ENCODE data around the gene HK3. TPM values are rescaled to one million over a fixed set of nuclear protein-coding genes. Genes with fewer than 3 reads are reported as not detected.

Gene HK3
- total RNA-seq, 1 donor from 2014 or later = 0.60 TPM

DNA sequence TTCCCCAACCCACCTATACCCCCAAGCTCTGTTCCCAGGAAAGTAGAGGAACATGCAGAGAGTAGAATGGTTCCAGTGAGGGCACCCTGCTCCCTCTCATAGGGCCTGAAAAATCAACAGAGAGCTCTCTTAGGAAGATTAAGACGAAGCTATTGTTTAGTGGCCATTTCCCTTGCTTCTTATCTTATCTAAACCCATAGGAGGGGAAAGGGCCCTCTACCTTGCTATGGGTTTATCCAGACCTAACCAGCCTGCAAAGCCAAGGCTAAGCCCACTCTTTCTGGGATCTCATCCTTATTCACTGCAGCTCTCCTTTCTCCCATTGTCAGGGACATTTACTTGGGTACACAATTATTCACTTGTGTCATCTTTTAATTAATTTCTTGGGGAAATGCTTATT is 39.3 kb upstream of the HK3 start:
- no peak overlapping the region for H3K27ac Mint-ChIP-seq
- no peak for TF ChIP-seq CTCF (IDR thresholded peaks at IDR 0.05; ENCODE audit: unreplicated experiment)
- H3K4me3 Mint-ChIP-seq = no peak overlapping the region
- DNase-seq (ENCODE audit: low spot score in 2 of 2, unreplicated experiment in 2 of 2) = no peak
- H3K36me3 Mint-ChIP-seq = peaks cover 15% of the 10 kb centered on the region
- no peaks in the 10 kb centered on the region for H3K27me3 Mint-ChIP-seq (ENCODE audit: low read depth)
- H3K9me3 Mint-ChIP-seq = no peaks in the 10 kb centered on the region
- no peaks in the 10 kb centered on the region for H3K4me1 Mint-ChIP-seq

DNA sequence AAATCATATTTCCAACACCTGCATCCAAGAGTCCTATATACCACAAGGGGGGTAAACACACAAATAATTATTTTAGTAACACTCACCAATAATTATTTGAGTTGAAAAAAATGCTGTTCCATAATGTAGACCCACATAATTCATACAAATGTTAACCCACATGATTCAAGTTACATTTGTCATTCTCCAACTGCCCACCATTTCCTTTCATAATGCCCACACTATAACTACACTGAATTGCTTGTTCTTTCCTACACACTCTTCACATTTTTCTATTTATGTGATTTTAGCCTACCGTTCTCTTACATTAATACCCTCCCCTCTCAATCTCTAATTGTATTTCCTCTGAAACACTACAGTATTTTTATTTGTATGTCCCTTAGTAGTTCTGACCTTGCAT is 35.9 kb upstream of the HK3 start:
- H3K27ac Mint-ChIP-seq = no peak overlapping the region

DNA sequence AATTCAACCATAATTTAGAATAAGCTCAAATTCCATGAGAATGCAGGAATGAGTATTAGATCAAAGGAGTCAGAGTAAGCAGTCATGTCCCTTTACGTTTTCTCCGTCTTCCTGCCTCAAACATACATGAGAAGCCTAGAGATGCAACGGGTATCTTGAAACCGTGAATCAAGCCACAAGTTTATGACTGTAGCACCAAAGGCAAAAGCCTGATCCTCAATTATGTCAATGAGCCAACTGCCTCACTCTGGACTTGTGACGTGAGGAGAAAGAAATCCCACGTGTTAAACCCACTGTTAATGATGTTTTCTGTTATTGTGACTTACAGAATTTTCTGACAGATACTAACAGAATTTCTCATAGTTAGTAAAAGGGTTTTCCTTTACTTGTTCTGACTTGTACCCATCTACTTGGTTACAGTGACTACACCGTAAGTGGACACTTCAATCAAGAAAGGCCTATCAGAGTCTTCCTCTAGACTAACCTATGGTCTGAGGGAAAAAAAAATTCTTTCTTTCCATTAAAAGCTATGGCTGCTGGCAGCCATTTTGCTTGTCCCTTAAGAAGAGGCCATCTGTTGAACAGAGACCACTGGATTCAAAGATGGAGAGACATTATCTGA is 35.3 kb upstream of the HK3 start:
- TF ChIP-seq CTCF (IDR thresholded peaks at IDR 0.05; ENCODE audit: unreplicated experiment) = no peak

More for the DNA sequence above, 35.9 kb upstream of the HK3 start:
- DNase-seq (ENCODE audit: low spot score in 2 of 2, unreplicated experiment in 2 of 2) = no peak
- Mint-ChIP-seq H3K4me3 (no peak overlapping the region), H3K27me3 (ENCODE audit: low read depth) (no peaks in the 10 kb centered on the region), H3K9me3 (no peaks in the 10 kb centered on the region), H3K36me3 (peaks cover 19% of the 10 kb centered on the region), H3K4me1 (no peaks in the 10 kb centered on the region)
- no peak for TF ChIP-seq CTCF (IDR thresholded peaks at IDR 0.05; ENCODE audit: unreplicated experiment)

DNA sequence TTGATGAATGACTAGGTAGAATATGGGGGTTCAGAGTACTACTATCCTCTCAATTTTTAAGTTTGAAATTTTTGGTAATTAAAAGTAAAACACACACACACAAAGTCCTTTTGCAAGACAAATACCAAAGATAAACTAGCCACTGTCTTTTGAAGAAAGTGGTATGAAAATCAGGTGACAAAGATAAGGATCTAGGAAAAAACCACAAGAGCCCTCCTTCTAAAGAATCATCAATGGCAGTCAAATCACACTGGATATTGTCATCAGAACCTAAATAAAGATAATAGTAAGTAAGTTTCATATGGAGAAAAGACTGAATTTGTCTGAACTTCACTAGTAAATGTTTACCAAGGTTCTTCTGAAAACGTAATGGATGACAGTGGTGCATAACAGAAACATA is 30.5 kb upstream of the HK3 start:
- Mint-ChIP-seq H3K27me3 (ENCODE audit: low read depth) (no peaks in the 10 kb centered on the region), H3K36me3 (peaks cover 23% of the 10 kb centered on the region), H3K4me3 (no peak overlapping the region), H3K9me3 (no peaks in the 10 kb centered on the region), H3K27ac (no peak overlapping the region), H3K4me1 (no peaks in the 10 kb centered on the region)
- no peak for TF ChIP-seq CTCF (IDR thresholded peaks at IDR 0.05; ENCODE audit: unreplicated experiment)
- no peak for DNase-seq (ENCODE audit: low spot score in 2 of 2, unreplicated experiment in 2 of 2)

More for the DNA sequence above, 35.3 kb upstream of the HK3 start:
- H3K4me1 Mint-ChIP-seq = no peaks in the 10 kb centered on the region
- no peak for DNase-seq (ENCODE audit: low spot score in 2 of 2, unreplicated experiment in 2 of 2)
- no peaks in the 10 kb centered on the region for H3K27me3 Mint-ChIP-seq (ENCODE audit: low read depth)
- no peak overlapping the region for H3K4me3 Mint-ChIP-seq
- H3K27ac Mint-ChIP-seq = no peak overlapping the region
- no peaks in the 10 kb centered on the region for H3K9me3 Mint-ChIP-seq
- H3K36me3 Mint-ChIP-seq = peaks cover 21% of the 10 kb centered on the region

GRCh38 chr5:176927562-176927961 is 28.4 kb upstream of the HK3 start:
- TF ChIP-seq CTCF (IDR thresholded peaks at IDR 0.05; ENCODE audit: unreplicated experiment) = no peak
- H3K27ac Mint-ChIP-seq = no peak overlapping the region
- H3K4me1 Mint-ChIP-seq = no peaks in the 10 kb centered on the region

DNA sequence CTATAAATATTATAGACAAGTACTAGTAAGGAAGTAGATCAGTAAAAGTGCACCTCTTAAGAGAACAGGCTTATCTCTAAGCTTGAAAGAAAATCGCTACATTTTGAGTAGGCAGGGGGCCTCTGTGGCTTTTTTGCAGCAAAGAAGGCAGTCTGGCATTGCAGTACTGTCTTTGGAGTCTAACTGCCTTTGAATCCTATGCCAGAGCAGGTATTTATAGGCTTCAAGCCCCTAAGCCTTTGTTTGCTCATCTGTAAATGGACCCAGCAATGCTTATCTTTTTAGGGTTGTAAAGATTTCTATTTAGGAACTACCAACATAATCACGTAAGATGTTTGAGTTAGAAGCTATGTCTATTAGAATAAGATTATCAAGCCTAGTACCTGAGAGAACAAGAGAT is 23.7 kb upstream of the HK3 start:
- Mint-ChIP-seq H3K27me3 (ENCODE audit: low read depth) (no peaks in the 10 kb centered on the region), H3K4me3 (no peak overlapping the region), H3K36me3 (peaks cover 25% of the 10 kb centered on the region), H3K27ac (no peak overlapping the region), H3K9me3 (no peaks in the 10 kb centered on the region), H3K4me1 (no peaks in the 10 kb centered on the region)
- TF ChIP-seq CTCF (IDR thresholded peaks at IDR 0.05; ENCODE audit: unreplicated experiment) = no peak
- DNase-seq (ENCODE audit: low spot score in 2 of 2, unreplicated experiment in 2 of 2) = no peak

More at GRCh38 chr5:176927562-176927961, 28.4 kb upstream of the HK3 start:
- H3K4me3 Mint-ChIP-seq = no peak overlapping the region
- H3K9me3 Mint-ChIP-seq = no peaks in the 10 kb centered on the region
- no peak for DNase-seq (ENCODE audit: low spot score in 2 of 2, unreplicated experiment in 2 of 2)
- H3K27me3 Mint-ChIP-seq (ENCODE audit: low read depth) = no peaks in the 10 kb centered on the region
- peaks cover 27% of the 10 kb centered on the region for H3K36me3 Mint-ChIP-seq

Data from mesothelial cell of epicardium (in vitro differentiated cells).